Measurements from ENCODE around the gene GMDS. TPM values are rescaled to one million over a fixed set of nuclear protein-coding genes. Genes with fewer than 3 reads are reported as not detected.

The GMDS gene
- total RNA-seq, 1 experiment from 2014 or later, result 23.2 TPM

GRCh38 chr6:2205396-2205795 lies 40.0 kb downstream of the GMDS start:
- no peak for DNase-seq (ENCODE audit: low read depth)

GRCh38 chr6:2204272-2204671 lies 41.1 kb downstream of the GMDS start:
- no peak for DNase-seq (ENCODE audit: low read depth)

DNA sequence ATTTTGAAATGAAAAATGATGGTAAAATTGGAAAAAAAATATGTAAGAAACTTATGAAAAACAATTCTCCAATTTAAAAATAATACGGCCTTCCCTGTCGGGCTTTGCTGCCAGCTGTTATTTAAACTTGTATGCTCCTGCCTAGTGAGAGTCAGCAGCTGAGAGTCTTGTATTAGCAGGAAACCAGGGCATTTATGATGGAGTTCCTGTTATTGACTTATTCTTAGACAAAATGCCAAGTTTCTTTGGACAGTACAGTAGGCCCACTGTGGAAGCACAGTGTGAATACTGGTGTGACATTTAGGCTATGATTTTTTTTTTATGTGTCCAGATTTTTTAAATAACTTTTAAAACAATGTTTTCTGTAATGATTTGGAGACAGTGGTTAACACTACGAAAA lies 42.1 kb downstream of the GMDS start:
- no peak for DNase-seq (ENCODE audit: low read depth)

DNA sequence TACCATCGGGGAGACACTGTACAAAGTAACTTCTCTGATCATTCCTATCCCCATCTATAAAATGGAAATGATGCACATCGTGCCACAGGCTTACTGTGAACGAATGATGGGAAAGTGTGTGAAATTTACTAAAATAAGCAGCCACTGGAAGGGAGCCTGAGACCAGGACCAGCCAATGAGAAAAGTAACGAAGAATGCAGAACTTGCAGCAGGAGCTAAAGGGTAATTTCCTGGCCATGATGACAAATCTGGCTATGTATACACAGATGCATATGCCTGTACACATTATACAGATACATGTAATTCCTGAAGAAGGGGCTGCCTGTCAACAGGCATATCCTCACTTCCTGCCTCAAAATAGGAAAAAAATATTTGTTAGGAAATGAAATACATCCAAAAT lies 47.4 kb downstream of the GMDS start:
- DNase-seq (ENCODE audit: low read depth), result no peak

- peak; percentile 80 for DNase-seq (ENCODE audit: low read depth)
Observed at GRCh38 chr6:2197177-2197671, 48.2 kb downstream of the GMDS start.

DNA sequence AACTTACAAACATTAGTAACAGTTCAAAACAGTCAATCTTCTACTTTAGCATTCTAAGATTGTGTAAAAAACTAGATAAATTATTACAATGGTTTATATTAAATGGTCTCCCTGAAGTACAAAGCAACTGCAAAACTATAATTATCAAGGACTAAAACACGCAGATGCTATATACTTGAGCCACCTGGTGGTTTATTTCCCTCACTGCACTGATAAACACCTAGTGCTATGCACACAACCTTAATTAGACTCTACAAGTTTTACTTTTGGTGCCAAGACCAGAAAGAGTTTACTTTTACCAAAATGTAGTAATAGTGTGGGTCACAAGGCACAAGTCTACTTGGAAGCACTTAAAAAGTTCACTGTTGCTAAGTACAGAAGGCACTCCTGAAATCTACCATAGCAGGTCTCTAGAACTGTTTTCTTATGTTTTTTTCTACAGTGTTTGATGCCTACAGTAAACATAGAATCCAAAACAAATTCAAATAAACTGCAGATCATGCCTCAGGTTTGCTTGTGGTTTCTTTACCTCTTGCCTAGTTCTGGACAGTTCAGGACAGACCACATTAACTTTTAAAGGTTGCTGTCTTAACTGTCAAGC lies 49.2 kb downstream of the GMDS start:
- peak; percentile 65 for DNase-seq (ENCODE audit: low read depth)

DNA sequence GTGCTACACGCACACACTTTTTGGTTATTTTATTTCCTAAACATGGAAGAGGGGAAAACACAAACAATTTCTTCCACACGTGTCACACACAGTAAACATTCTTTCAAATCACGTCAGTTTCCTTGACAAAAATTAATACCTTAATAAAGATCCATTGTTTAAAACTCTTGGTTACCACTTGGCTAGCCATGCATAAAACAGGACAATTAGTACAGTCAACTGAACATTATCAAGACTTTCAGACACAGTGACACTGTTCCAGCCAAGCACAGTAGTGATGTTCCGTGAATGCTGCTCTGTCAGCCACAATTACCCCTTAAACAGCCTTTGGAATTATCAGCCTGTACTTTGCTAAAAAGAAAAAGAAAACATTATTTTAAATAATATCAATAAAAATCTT lies 50.8 kb downstream of the GMDS start:
- DNase-seq (ENCODE audit: low read depth), result no peak

- no peak for DNase-seq (ENCODE audit: low read depth)
Observed at GRCh38 chr6:2193931-2194330, 51.5 kb downstream of the GMDS start.

- DNase-seq (ENCODE audit: low read depth), result no peak
Observed at GRCh38 chr6:2192976-2193375, 52.4 kb downstream of the GMDS start.

GRCh38 chr6:2191390-2191740 lies 54.0 kb downstream of the GMDS start:
- no peak for DNase-seq (ENCODE audit: low read depth)

DNA sequence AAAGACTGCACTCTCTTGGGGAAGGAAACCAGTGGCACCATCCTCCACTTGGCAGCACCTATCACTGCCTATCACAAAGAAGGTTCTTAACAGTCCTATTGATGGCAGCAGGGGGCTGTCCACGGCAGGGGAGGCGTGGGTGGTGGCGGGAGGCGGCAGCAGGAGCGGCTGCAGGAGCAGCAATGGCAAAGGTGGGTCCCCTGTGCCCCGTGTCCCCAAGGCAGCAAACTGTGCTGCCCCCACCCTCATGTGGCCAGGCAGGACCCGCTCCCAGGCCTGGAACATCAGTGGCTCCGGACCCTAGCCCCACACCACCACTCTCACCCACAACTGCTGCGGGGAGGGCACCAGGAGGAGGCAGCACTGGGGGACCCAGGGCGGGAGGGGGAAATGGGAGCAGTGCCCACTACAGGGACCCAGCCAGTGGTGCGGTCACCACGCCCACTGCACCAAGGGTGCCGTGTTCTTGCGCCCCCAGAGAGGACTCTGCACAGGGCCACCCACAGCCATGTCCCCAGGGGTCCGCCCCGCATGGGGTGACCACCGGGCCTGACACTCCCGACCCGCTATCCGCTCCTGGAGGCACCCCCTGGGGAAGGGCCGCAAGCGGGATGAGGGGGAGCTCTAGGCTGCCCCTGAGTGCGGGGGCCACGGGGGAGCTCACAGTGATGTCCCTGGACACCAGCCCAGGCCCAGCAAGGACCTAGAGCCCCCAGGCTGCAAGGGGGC lies 54.6 kb downstream of the GMDS start:
- no peak for DNase-seq (ENCODE audit: low read depth)

GRCh38 chr6:2188856-2189384 lies 56.5 kb downstream of the GMDS start:
- DNase-seq (ENCODE audit: low read depth), result no peak

DNA sequence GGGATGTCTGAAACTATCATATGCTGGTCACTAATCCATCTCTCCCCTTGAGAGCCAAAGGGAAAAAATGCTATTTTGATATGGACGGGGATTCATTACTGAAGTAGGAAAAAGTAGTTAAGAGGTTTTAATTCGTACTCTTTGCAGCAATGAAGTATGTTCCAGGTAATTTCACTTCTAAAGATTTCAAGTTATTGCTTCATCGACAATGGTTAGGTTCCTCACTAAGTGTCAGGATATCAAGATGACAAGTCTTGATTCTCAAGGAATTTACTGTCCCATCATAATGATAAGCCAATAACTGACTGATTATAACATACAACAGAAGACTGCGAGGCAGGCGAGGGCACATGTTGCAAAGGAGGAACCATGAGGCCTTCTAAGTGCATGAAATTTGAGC lies 57.0 kb downstream of the GMDS start:
- DNase-seq (ENCODE audit: low read depth), result no peak

GRCh38 chr6:2187826-2188225 lies 57.6 kb downstream of the GMDS start:
- DNase-seq (ENCODE audit: low read depth), result no peak

DNA sequence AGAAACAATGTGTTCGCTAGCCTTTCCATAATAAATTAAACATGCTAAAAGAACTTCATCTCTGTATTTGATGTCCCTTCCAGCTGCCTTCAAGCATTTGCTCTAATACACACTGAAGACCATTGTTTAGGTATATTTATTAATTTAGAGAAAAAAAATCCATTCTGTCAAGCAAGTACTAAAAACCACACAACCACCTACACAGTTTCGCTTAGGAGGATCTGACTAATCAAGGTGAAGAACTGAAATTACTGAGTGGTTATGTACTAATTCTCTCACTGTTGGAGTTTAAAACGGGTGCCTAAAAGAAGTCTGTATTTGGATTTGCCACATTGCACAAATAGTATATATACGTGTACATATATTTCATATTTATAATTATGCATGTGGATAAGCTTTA lies 58.9 kb downstream of the GMDS start:
- no peak for DNase-seq (ENCODE audit: low read depth)

GRCh38 chr6:2185466-2185865 lies 59.9 kb downstream of the GMDS start:
- no peak for DNase-seq (ENCODE audit: low read depth)

DNA sequence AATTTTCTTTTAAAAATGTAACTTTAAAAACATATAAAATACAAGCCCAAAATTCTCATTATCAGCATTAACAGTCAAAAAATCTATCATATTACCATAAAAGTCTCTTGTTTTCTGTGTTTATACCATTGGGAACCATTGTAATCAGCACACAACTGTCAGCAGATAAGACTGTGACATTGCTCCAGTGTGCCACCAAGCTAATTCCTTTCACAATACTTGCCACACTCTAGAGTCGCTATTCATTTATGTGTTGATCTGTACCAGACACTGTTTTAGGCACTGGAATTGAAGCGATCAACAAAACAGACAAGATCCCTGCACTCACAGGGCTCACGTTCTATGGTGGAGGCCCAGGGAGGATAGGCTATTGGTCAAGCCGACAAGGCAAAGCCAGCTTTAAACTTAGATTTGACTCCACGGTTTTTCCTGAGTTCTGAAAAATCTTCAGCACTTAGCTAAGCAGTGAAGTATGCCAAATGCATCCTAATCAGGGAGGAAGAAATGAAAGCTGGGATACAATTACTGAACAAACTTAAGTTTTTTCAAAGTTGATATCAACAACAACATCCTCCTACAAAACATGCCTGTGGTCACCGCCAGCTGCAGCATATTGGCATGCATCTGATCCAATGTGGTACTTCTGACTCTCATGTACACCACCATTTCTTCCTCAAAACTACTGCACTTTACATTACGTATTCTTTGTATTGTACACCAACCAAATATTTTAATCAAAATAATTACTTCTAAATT lies 60.5 kb downstream of the GMDS start:
- DNase-seq (ENCODE audit: low read depth), result no peak

- no peak for DNase-seq (ENCODE audit: low read depth)
Observed at GRCh38 chr6:2183752-2184151, 61.7 kb downstream of the GMDS start.

DNA sequence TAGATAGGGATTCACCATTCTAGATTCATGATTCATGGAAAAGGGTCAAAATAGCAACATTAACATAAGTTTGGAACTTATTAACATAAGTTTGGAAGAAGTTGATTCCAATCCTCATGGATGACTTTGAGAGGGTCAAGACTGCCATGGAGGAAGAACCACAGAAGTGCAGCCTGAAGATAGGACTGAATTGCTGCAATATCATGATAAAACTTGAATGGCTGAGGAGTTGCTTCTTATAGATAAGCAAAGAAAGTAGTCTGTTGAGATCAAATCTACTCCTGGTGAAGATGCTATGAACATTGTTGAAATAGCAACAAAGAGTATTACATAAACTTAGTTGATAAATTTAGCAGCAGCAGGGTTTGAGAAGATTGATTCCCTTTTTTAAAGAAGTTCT lies 62.2 kb downstream of the GMDS start:
- DNase-seq (ENCODE audit: low read depth), result no peak

GRCh38 chr6:2182251-2182650 lies 63.2 kb downstream of the GMDS start:
- DNase-seq (ENCODE audit: low read depth), result no peak

- DNase-seq (ENCODE audit: low read depth), result no peak
Observed at GRCh38 chr6:2181567-2181966, 63.8 kb downstream of the GMDS start.

DNA sequence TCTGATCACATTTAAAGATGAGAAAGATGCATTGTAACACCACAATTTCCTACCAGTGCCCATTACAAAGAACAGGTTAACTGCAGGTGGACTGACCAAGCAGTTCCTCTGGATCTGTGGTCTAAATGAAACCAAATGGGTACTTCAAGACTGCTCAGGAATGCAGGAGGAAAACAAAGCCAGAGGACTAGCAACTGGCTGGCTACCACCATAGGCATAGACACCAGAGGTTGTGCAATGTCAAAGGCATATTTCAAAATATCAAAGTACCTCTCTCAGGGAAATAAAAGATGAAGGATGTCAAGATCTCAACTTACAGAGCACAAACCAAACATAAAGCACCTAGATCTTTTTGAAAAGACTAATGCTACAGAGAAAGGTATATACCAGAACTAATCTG lies 65.5 kb downstream of the GMDS start:
- DNase-seq (ENCODE audit: low read depth), result no peak

DNA sequence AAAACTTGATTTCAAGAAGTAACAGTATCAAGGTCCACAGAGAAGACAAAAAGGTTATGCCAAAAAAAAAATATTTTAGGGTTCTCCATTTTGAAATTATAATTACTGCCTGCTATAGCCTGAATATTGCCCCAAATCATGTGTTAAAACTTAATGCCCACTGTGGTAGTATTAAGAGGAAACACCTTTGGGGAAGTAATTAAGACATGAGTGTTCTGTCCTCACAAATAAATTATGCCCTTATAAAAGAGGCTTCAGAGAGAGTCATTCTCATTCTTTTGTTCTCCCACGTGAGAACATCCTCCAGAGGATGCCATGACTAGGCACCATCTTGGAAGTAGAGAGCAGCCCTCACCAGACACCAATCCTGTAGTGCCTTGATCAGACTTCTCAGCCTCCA lies 66.2 kb downstream of the GMDS start:
- no peak for DNase-seq (ENCODE audit: low read depth)

Measured in M059J (cell line).